OCI-LY3 (cell line): Measurements from ENCODE around the gene NKAIN2.

Experiments
- H2AFZ ChIP-seq: fragments of 200-600, 300-600 bp; shearing (Covaris generic); 2 replicates; pipeline ENCODE4 v1.6.0; 2014; ENCODE audit warnings: antibody characterized with exemption, low read depth, low read length
- H3K27ac ChIP-seq: fragments of 200-600, 300-600 bp; sonication (generic); 2 replicates; pipeline ENCODE4 v1.5.1; 2014; ENCODE audit warnings: mild to moderate bottlenecking, low read length, moderate library complexity, mixed read lengths
- H3K27me3 ChIP-seq: fragments of 200-600, 300-600 bp; sonication (generic); 2 replicates; pipeline ENCODE4 v1.6.1; 2014; ENCODE audit warnings: low read depth, low read length, mixed read lengths
- H3K36me3 ChIP-seq: fragments of 200-600, 300-600 bp; sonication (generic); replicated peaks from 2 replicates; pipeline ENCODE3; 2014; ENCODE audit warnings: low read depth, low read length, mixed read lengths
- H3K4me1 ChIP-seq: fragments of 300-600, 200-600 bp; sonication (generic); 2 replicates; pipeline ENCODE4 v1.6.1; 2014; ENCODE audit warnings: low read length, mixed read lengths
- H3K4me2 ChIP-seq: fragments of 200-600, 300-600 bp; sonication (generic); 2 replicates; pipeline ENCODE4 v1.6.1; 2014; ENCODE audit warnings: low read length, mixed read lengths
- H3K4me3 ChIP-seq: fragments of 300-600, 200-600 bp; sonication (generic); 2 replicates; pipeline ENCODE4 v1.5.1; 2014; ENCODE audit warnings: antibody characterized with exemption, mild to moderate bottlenecking, low read length, moderate library complexity
- H3K79me2 ChIP-seq: fragments of 300-600, 200-600 bp; shearing (Covaris generic); 2 replicates; pipeline ENCODE4 v1.6.1; 2014; ENCODE audit warnings: mild to moderate bottlenecking, low read length, mixed read lengths
- H3K9ac ChIP-seq: fragments of 300-600, 200-600 bp; shearing (Covaris generic); 2 replicates; pipeline ENCODE4 v1.6.0; 2014; ENCODE audit warnings: mild to moderate bottlenecking, low read length, moderate library complexity
- H3K9me3 ChIP-seq: fragments of 200-600, 300-600 bp; shearing (Covaris generic); 2 replicates; pipeline ENCODE4 v1.6.1; 2014; ENCODE audit warnings: low read length, mixed read lengths; ENCODE audit not compliant: insufficient read depth
- H4K20me1 ChIP-seq: fragments of 200-600, 300-600 bp; sonication (generic); 2 replicates; pipeline ENCODE4 v1.6.1; 2016; ENCODE audit warnings: low read length, mixed read lengths; ENCODE audit not compliant: insufficient read depth
- EZH2phosphoT487 ChIP-seq: fragments of 200-600 bp; shearing (Covaris generic); IDR thresholded peaks from 2 replicates; pipeline ENCODE4 v1.6.1; 2018; ENCODE audit warnings: antibody characterized with exemption, mixed run types, low read depth
- TF ChIP-seq, protein P1 (sequence below): fragments of 200-600, 300-600 bp; sonication (generic); IDR thresholded peaks from 2 replicates; pipeline ENCODE4 v1.5.1; 2014; ENCODE audit warnings: antibody characterized with exemption, low read length, low read depth

Gene NKAIN2

DNA sequence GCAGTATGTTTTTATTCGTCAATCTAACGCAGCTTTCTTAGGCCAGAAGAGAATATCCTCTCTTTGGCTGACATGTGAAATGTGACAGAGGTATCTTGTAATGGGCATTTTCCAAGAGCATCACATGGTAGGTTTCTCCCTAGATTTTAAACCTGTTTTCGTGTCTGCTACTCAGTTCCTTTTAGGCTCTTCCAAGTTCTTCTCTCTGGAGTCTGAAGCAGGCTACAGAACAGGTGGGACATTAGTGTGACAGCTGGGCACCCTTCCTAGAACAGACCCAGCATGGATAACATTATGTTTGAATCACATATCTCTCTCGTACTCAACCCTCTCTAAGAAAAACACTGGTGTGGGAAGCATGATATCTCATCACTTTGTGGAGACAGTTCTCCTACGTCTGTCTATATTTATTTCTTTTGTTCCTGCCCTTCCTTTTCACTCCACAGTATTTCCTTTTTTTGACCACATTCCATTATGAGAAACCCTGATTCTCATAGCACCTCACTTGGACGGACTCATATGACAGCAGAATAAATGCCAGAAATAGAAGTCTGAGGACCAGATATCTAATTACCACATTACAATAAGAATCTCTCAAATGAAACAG lies 263.4 kb downstream of the NKAIN2 start:
- Histone ChIP-seq H3K27ac (no peak overlapping the region), H2AFZ (no peak overlapping the region), H3K36me3 (no peaks in the 10 kb centered on the region), H3K9me3 (no peaks in the 10 kb centered on the region), H4K20me1 (no peaks in the 10 kb centered on the region), H3K4me1 (0 out of 2 replicates have a peak, but pooled peaks cover 4% of the 10 kb centered on the region), H3K27me3 (no peaks in the 10 kb centered on the region), H3K9ac (no peak overlapping the region), H3K4me3 (no peak overlapping the region), H3K79me2 (no peaks in the 10 kb centered on the region), H3K4me2 (no peak overlapping the region)
- TF ChIP-seq EZH2phosphoT487: no peak
- TF ChIP-seq, protein P1, sequence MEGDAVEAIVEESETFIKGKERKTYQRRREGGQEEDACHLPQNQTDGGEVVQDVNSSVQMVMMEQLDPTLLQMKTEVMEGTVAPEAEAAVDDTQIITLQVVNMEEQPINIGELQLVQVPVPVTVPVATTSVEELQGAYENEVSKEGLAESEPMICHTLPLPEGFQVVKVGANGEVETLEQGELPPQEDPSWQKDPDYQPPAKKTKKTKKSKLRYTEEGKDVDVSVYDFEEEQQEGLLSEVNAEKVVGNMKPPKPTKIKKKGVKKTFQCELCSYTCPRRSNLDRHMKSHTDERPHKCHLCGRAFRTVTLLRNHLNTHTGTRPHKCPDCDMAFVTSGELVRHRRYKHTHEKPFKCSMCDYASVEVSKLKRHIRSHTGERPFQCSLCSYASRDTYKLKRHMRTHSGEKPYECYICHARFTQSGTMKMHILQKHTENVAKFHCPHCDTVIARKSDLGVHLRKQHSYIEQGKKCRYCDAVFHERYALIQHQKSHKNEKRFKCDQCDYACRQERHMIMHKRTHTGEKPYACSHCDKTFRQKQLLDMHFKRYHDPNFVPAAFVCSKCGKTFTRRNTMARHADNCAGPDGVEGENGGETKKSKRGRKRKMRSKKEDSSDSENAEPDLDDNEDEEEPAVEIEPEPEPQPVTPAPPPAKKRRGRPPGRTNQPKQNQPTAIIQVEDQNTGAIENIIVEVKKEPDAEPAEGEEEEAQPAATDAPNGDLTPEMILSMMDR: no peak

DNA sequence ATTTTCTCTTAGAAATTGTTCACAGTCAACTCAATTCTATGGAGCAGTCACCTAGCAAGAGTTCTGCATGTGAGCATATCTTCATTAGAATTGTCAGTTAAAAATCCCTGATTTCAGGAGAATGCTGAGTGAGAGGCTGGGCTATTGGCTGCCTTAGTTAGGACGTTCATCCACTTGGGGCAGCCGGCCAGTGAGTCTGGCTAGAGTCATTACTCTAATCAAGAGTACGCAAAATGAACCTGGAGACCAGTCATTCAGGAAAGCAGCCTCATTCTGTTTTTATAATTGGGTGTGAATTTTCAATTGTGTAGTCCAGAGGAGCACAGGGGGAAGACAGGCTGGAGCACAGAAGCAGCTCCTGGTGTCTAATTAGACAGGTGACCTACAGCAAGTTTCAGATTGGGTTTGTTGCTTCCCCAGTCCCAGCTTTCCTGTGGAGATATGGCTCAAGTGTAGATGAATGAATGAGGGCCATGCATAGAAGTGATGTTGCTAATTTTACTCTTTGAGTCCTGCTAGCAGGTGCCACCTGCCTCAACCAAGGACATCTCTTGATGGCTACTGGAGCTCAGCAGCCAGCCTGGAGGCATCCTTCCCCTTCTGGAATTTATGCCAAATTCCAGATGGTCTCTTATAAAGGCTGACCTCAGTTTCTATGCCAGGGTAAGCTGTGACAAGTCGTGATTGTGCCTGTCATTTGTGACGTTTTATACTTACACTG lies 265.7 kb downstream of the NKAIN2 start:
- Histone ChIP-seq H3K27me3 (no peaks in the 10 kb centered on the region), H3K9ac (no peak overlapping the region), H3K4me1 (0 out of 2 replicates have a peak, but pooled peaks cover 2% of the 10 kb centered on the region), H3K4me2 (no peak overlapping the region), H4K20me1 (no peaks in the 10 kb centered on the region), H3K9me3 (no peaks in the 10 kb centered on the region), H3K36me3 (no peaks in the 10 kb centered on the region), H3K4me3 (no peak overlapping the region), H2AFZ (no peak overlapping the region), H3K27ac (no peak overlapping the region), H3K79me2 (no peaks in the 10 kb centered on the region)
- no peak for TF ChIP-seq EZH2phosphoT487
- TF ChIP-seq, protein P1: no peak

DNA sequence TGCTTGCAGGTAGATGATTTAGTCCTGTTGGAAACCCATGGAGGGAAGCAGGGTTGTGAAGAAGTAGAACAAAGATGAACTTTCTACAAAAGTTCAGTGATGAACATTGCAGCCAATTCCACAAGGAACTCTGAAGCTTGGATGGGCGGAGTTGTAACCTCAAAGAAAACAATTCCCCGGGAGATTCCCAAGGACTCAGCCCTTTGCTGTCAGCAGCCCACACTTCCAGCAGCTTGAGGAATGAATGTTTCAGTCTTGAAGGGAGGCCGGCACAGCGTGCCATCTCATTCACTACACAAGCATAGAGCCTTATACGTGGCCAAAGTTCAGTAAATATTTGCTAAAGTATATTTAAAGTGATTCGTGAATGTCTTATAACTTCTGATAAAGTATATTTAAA lies 269.4 kb downstream of the NKAIN2 start:
- Histone ChIP-seq H2AFZ (no peak overlapping the region), H4K20me1 (no peaks in the 10 kb centered on the region), H3K27ac (no peak overlapping the region), H3K9me3 (no peaks in the 10 kb centered on the region), H3K79me2 (no peaks in the 10 kb centered on the region), H3K4me1 (no peaks in the 10 kb centered on the region), H3K36me3 (no peaks in the 10 kb centered on the region), H3K27me3 (no peaks in the 10 kb centered on the region), H3K9ac (no peak overlapping the region), H3K4me2 (no peak overlapping the region), H3K4me3 (no peak overlapping the region)
- no peak for TF ChIP-seq EZH2phosphoT487

DNA sequence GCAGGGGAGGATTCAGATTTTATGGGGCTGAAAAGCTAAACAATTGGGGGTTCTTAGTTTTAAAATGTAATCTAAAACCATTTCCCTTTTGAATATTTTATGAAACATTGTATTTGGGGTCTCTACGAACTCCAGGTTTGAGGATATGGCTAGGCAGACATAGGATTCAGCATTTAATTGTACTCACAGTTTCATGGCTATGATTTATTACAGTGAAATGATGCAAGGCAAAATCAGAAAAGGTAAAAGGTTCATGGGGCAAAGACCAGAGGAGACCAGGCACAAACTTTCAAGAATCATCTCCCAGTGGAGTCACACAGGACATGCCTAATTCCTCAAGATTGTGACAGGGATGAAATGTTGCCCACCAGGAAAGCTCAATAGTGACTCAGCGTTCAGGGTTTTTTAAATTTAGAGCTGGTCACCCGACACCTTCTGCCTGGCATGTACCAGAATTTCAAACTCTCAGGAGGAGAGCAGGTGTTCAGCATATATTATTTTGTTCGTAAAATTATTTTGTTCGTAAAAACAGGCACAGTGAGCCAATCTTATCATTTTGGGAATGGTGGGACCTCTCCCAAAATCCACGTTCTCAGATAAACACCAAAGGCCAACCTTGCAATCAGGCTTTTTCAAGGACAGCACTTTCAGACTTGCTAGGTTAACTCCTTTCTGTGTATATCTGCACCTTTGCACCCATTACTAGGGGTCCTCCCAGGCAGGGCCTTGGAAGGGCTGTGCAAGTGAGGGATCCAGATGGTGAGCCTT lies 270.3 kb downstream of the NKAIN2 start:
- H2AFZ ChIP-seq: no peak overlapping the region
- H3K4me1 ChIP-seq: no peaks in the 10 kb centered on the region
- H3K79me2 ChIP-seq: no peaks in the 10 kb centered on the region
- no peak for TF ChIP-seq EZH2phosphoT487
- TF ChIP-seq, protein P1: no peak
- no peaks in the 10 kb centered on the region for H3K36me3 ChIP-seq
- no peak overlapping the region for H3K4me2 ChIP-seq
- no peaks in the 10 kb centered on the region for H3K27me3 ChIP-seq
- H4K20me1 ChIP-seq: no peaks in the 10 kb centered on the region
- H3K27ac ChIP-seq: no peak overlapping the region
- no peak overlapping the region for H3K4me3 ChIP-seq
- H3K9ac ChIP-seq: no peak overlapping the region
- no peaks in the 10 kb centered on the region for H3K9me3 ChIP-seq
